ENCODE results near the gene PML. TPM values are rescaled to one million over a fixed set of nuclear protein-coding genes. Genes with fewer than 3 reads are reported as not detected.
A peak's percentile ranks its signal among the peaks of the same experiment; 100 is the strongest.

Gene PML
- total and polyA plus RNA-seq, 5 experiments from 2014 or later: 12.2 to 57.9 (median 26.9) TPM

DNA sequence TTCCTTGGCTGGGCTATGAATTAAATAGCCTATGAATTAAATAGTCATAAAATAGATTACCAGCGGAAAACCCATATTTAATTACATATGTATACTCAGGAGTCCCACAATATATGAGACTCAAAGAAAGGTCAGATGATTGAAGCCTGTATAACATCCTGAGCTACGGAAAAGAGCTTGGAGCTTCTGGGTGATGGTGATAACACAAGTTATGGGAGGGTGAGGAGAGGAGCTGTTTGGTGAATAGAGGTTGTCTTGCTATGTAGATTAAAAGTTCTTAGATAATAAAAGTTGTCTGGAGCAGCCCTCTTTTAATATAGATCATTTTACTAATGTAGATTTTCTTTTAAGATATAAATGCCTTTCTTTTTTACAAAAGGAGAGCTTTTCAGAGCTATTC lies 1.8 kb downstream of the PML start:
- peaks cover 0 to 27% (median 10%) of the 10 kb centered on the region in 3 donors for H3K36me3 Mint-ChIP-seq
- POLR2A ChIA-PET: interaction anchor here (3.1 kb wide), 1 partner anchor 10 kb away, joined by 28 read pairs; no protein-coding TSS in a partner anchor
- H3K27ac Mint-ChIP-seq: peak overlapping the region; percentile 95 to 99 (median 97)
- DNase-seq (no peak), ATAC-seq (no peak)
- H3K4me1 Mint-ChIP-seq: peaks cover 32 to 83% (median 75%) of the 10 kb centered on the region in 4 donors
- H3K9me3 Mint-ChIP-seq: no peaks in the 10 kb centered on the region
- H3K27me3 Mint-ChIP-seq: no peaks in the 10 kb centered on the region
- H3K4me3 Mint-ChIP-seq: peak overlapping the region; percentile 97 to 100 (median 99)

DNA sequence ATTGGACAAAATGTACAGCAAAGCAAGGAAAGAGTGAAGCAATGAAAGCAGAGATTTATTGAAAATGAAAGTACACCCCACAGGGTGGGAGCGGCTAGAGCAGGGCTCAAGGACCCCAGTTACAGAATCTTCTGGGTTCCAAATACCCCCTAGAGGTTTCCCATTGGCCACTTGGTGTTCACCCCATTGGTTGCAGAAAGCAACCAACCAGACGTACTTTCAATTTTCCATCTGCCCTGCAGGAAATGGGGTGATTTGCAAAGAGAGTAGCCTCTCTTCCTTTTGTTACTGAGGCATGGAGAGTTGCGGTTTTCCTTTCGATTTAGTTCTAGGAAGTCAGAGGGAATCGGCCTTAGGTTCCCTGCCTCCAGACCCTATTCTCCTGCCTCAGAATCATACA lies 2.4 kb downstream of the PML start:
- H3K4me1 Mint-ChIP-seq: peaks cover 31 to 85% (median 75%) of the 10 kb centered on the region in 4 donors
- H3K4me3 Mint-ChIP-seq: peak overlapping the region; percentile 74 to 100 (median 99)
- peak in 5 of 10 donors; percentile 22 to 44 (median 40) for DNase-seq
- H3K9me3 Mint-ChIP-seq: no peaks in the 10 kb centered on the region
- POLR2A ChIA-PET: interaction anchor here (3.1 kb wide), 1 partner anchor 10 kb away, joined by 28 read pairs; no protein-coding TSS in a partner anchor
- H3K27me3 Mint-ChIP-seq: no peaks in the 10 kb centered on the region
- peak overlapping the region; percentile 29 to 99 (median 97) for H3K27ac Mint-ChIP-seq
- peaks cover 0 to 32% (median 10%) of the 10 kb centered on the region in 3 donors for H3K36me3 Mint-ChIP-seq
- peak in 1 of 2 donors; percentile 19 for ATAC-seq

DNA sequence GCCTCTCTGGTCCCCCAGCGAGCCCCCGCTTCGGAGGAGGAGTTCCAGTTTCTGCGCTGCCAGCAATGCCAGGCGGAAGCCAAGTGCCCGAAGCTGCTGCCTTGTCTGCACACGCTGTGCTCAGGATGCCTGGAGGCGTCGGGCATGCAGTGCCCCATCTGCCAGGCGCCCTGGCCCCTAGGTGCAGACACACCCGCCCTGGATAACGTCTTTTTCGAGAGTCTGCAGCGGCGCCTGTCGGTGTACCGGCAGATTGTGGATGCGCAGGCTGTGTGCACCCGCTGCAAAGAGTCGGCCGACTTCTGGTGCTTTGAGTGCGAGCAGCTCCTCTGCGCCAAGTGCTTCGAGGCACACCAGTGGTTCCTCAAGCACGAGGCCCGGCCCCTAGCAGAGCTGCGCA lies 3.5 kb downstream of the PML start:
- no peak for DNase-seq
- Mint-ChIP-seq H3K4me3 (peak overlapping the region in 3 of 10 donors; percentile 45 to 99 (median 57)), H3K27me3 (no peaks in the 10 kb centered on the region), H3K36me3 (peaks cover 0 to 38% (median 10%) of the 10 kb centered on the region in 3 donors), H3K4me1 (peaks cover 30 to 83% (median 67%) of the 10 kb centered on the region in 4 donors), H3K9me3 (no peaks in the 10 kb centered on the region), H3K27ac (peak overlapping the region in 1 of 10 donors; percentile 68)
- no peak for ATAC-seq
- POLR2A ChIA-PET: no interaction called here

DNA sequence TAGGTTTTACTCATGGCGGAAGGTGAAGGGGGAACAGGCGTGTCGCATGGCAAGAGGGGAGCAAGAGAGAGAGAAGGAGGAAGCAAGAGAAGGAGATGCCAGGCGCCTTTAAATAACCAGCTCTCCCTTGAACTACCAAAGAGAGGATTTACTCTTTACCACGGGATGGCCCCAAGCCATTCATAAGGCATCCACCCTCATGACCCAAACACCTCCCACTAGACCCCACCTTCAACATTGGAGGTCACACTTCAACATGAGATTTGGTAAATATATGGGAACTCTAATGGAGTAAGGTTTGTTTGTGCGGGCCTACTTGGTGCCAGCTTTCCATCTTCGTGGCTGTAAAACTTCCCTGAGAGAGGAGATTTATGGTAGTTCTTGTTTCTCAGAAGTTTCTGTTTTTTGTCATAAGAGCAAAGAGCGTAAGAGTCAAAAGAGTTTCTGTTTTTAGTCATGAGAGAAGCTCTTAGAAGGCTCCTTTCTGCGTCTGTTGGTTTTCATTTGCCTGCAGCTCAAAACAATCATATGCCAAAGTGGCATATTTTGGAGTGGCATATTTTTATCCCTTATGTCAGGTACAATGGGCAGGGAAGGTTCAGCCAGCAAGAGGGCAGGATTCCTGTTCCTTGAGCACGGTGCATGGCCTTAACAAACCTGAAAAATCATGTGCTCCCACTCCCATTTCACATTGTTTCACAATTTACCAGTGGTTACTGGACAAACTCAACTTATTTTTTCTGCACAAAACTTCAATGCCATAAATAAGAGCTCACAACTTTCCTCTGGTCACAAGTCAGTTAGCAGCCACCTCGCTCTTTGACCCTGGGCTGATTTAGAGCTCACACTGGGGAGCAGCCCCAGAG lies 12.5 kb downstream of the PML start:
- POLR2A ChIA-PET: interaction anchor here (0.9 to 3.3 kb wide), 6 partner anchors 12 to 56 kb away, joined by 3 to 28 read pairs (median 4); partner anchors contain the start of genes PML and STOML1
- Mint-ChIP-seq H3K36me3 (peaks cover 9 to 71% (median 41%) of the 10 kb centered on the region in 3 donors), H3K4me1 (peaks cover 37 to 75% (median 69%) of the 10 kb centered on the region in 4 donors), H3K9me3 (peaks cover 0 to 4% (median 0%) of the 10 kb centered on the region in 9 donors), H3K27ac (peak overlapping the region; percentile 56 to 96 (median 89)), H3K4me3 (peak overlapping the region; percentile 42 to 82 (median 70)), H3K27me3 (no peaks in the 10 kb centered on the region)
- ATAC-seq: no peak
- DNase-seq: no peak

DNA sequence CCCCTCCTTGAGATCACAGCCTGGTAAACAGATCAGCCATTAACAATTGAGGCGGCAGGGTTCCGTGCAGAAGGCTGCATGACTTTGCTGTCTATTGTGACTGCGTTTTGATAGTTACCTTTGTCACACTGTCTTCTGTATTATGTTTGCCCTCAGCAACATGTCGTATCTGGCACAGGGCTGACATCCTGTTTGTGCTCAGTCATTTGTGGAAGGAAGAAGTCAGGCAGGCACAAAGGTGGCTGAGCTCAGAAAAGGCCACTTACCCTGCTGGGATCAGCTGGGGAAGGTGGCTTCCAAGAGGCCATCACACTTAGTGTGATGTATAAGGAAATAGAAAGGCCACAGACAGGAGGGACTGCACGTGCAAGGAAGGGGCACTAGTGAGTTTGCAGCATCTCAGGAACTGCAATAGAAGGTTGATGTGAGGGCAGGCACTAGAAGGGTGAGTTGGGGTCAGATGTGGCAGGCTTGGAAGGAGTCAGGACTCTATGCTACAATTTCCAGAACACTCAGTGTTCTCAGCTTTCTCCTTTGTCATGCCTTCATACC lies 13.4 kb downstream of the PML start:
- POLR2A ChIA-PET: interaction anchor here (0.9 to 3.3 kb wide), 4 partner anchors 12 to 30 kb away, joined by 3 to 28 read pairs (median 5); partner anchors contain the start of genes PML and STOML1
- Mint-ChIP-seq H3K36me3 (peaks cover 9 to 70% (median 45%) of the 10 kb centered on the region in 3 donors), H3K9me3 (peaks cover 0 to 4% (median 0%) of the 10 kb centered on the region in 9 donors), H3K4me1 (peaks cover 38 to 76% (median 71%) of the 10 kb centered on the region in 4 donors), H3K4me3 (peak overlapping the region; percentile 42 to 82 (median 70)), H3K27me3 (no peaks in the 10 kb centered on the region), H3K27ac (peak overlapping the region; percentile 56 to 96 (median 89))
- DNase-seq: peak in 3 of 10 donors; percentile 19 to 46 (median 34)
- peak; percentile 82 to 89 for ATAC-seq

DNA sequence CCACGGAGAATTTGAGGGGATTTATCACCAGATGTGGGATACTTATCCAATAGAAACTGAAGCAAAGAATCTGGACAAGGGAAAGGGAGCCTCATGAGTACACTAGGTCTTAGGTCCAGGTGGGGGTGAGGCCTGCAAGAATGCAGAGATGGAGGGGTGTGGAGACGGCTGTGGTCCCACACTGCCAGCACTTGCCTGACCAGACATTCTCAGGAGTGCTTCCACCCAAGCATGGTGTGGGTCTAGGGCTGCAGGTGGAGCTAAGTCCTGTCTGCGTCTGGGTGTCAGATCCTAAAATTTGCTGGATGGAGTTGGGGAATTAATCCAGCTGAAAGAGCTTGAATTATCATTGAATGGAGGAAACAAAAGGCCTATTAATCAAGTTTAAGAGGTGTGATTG lies 14.4 kb downstream of the PML start:
- POLR2A ChIA-PET: interaction anchor here (1.4 kb wide), 1 partner anchor 31 kb away, joined by 3 read pairs; no protein-coding TSS in a partner anchor
- Mint-ChIP-seq H3K36me3 (peaks cover 4 to 63% (median 39%) of the 10 kb centered on the region in 3 donors), H3K27me3 (no peaks in the 10 kb centered on the region), H3K4me1 (peaks cover 38 to 77% (median 67%) of the 10 kb centered on the region in 4 donors), H3K9me3 (peaks cover 0 to 2% (median 0%) of the 10 kb centered on the region in 9 donors), H3K4me3 (peak overlapping the region in 1 of 10 donors; percentile 27), H3K27ac (peak overlapping the region in 5 of 10 donors; percentile 48 to 96 (median 71))
- DNase-seq (no peak), ATAC-seq (no peak)

DNA sequence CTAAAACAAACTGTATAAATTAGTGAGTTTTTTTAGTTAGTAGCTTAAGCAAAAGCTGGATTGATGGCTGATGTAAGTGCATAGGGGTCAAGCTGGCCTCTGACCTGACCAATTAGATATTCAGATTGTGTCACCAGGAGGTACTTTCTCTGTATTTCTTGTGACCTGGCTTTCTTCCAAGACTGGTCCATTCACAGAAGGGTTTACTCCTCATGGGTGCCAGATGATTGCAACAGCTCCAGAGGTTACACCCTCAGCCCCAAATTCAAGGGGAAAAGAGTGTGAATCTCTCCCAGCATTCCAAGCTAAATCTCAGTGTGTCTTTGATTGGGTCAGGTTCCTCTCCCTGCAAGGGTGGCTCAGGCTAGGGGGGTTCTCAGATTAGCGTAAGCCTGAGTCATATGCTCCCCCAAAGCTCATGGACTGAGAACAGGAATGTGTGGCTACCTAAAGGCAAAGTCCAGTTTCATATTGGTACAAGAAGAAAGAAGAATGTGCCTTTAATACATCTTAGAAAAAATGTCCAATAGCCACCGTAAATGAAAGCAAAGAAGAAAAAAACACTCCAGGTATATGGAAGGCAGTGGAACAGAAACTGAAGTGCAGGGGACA lies 16.5 kb downstream of the PML start:
- ATAC-seq: no peak
- H3K4me3 Mint-ChIP-seq: no peak overlapping the region
- H3K36me3 Mint-ChIP-seq: peaks cover 0 to 58% (median 28%) of the 10 kb centered on the region in 3 donors
- H3K27ac Mint-ChIP-seq: peak overlapping the region in 3 of 10 donors; percentile 25 to 75 (median 71)
- peaks cover 0 to 2% (median 0%) of the 10 kb centered on the region in 9 donors for H3K9me3 Mint-ChIP-seq
- H3K4me1 Mint-ChIP-seq: peaks cover 36 to 81% (median 69%) of the 10 kb centered on the region in 4 donors
- POLR2A ChIA-PET: interaction anchor here (1.0 to 1.6 kb wide), 3 partner anchors 13 to 24 kb away, joined by 3 to 5 read pairs (median 3); no protein-coding TSS in a partner anchor
- no peaks in the 10 kb centered on the region for H3K27me3 Mint-ChIP-seq
- DNase-seq: no peak

DNA sequence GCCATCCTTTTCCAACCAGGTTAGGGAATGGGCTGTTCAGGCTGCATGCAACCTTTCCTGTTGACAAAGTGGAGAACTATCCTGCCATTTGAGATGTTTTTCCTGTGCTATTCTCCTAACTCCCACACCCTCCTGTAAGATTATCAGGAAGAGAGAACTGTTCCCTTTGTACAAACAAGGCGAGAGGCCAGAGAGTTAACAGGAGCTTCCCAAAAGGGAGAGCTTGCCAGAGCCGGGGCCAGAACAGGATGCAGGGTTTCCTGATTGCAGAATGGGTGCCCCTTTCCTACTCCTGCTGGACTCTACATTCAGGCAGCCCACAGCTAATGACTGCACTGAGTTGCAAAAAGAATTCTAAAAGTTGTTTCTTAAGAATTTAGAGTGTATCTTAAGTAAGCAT lies 17.1 kb downstream of the PML start:
- POLR2A ChIA-PET: interaction anchor here (1.1 kb wide), 1 partner anchor 25 kb away, joined by 3 read pairs; no protein-coding TSS in a partner anchor
- no peak for DNase-seq
- Mint-ChIP-seq H3K9me3 (peaks cover 0 to 2% (median 0%) of the 10 kb centered on the region in 9 donors), H3K4me3 (no peak overlapping the region), H3K4me1 (peaks cover 33 to 80% (median 66%) of the 10 kb centered on the region in 4 donors), H3K27me3 (no peaks in the 10 kb centered on the region), H3K27ac (peak overlapping the region in 1 of 10 donors; percentile 25), H3K36me3 (peaks cover 0 to 56% (median 25%) of the 10 kb centered on the region in 3 donors)
- ATAC-seq: no peak

DNA sequence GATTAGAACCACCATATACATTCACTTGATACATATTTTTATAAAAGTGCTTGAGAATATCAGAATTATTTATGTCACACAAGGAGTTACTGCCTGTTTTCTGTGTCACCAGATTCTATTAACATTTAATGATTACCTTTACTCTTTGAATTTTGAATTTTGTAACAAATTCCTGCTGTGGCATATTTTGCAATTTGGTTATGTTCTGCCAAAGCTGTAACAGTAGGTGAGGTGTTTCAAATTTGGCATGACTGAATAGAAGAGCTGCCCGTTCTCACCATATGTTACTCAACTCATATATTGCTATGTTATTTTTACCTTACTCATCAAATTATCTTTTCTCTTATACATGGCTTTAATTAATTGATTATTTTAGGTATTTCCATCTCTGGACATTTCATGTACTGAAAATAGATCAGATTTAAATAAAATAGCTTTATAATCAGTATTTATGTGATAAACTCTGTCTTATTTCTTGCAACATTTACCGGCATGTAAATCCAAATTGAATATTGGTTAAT lies 18.9 kb downstream of the PML start:
- no peak for ATAC-seq
- POLR2A ChIA-PET: no interaction called here
- Mint-ChIP-seq H3K27ac (peak overlapping the region in 2 of 10 donors; percentile 6 to 36), H3K27me3 (no peaks in the 10 kb centered on the region), H3K4me1 (peaks cover 19 to 62% (median 52%) of the 10 kb centered on the region in 4 donors), H3K9me3 (peaks cover 0 to 2% (median 0%) of the 10 kb centered on the region in 9 donors), H3K36me3 (peaks cover 0 to 48% (median 17%) of the 10 kb centered on the region in 3 donors), H3K4me3 (no peak overlapping the region)
- no peak for DNase-seq

DNA sequence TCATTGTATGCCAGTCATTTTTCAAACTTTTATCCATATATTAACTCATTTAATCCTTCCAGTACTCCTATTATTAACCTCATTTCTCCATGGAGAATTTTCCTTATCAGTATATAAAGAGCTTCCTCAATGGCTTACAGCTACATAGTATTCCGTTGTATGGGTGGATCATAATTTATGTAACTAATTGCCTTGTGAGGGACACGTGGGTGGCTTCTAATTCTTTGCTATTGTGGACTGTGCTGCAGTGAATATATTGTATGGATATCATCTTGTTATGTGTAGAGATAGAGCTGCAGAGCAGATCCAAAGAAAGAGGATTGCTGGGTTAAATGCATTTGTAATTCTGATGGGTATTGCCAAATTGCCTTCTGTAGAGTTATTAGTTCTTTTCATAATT lies 25.2 kb downstream of the PML start:
- Mint-ChIP-seq H3K27ac (peak overlapping the region in 2 of 10 donors; percentile 6 to 8), H3K4me3 (no peak overlapping the region), H3K36me3 (peaks cover 0 to 54% (median 10%) of the 10 kb centered on the region in 3 donors), H3K9me3 (no peaks in the 10 kb centered on the region), H3K27me3 (no peaks in the 10 kb centered on the region), H3K4me1 (peaks cover 14 to 31% (median 19%) of the 10 kb centered on the region in 4 donors)
- POLR2A ChIA-PET: interaction anchor here (0.9 kb wide), 1 partner anchor 25 kb away, joined by 3 read pairs; the partner anchor contains the start of gene PML
- no peak for DNase-seq
- no peak for ATAC-seq

DNA sequence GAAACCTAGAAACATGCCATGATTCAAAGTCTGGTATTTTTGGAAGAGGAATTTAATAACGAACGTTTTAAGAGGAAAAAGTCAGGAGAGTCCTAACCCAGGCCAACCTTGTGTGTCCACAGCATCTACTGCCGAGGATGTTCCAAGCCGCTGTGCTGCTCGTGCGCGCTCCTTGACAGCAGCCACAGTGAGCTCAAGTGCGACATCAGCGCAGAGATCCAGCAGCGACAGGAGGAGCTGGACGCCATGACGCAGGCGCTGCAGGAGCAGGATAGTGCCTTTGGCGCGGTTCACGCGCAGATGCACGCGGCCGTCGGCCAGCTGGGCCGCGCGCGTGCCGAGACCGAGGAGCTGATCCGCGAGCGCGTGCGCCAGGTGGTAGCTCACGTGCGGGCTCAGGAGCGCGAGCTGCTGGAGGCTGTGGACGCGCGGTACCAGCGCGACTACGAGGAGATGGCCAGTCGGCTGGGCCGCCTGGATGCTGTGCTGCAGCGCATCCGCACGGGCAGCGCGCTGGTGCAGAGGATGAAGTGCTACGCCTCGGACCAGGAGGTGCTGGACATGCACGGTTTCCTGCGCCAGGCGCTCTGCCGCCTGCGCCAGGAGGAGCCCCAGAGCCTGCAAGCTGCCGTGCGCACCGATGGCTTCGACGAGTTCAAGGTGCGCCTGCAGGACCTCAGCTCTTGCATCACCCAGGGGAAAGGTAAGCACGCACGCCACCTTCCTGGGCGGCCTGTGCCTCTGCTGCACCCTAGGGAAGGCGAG lies 28.4 kb downstream of the PML start:
- Mint-ChIP-seq H3K4me3 (no peak overlapping the region), H3K9me3 (no peaks in the 10 kb centered on the region), H3K4me1 (peaks cover 2 to 14% (median 13%) of the 10 kb centered on the region in 4 donors), H3K27me3 (no peaks in the 10 kb centered on the region), H3K36me3 (peaks cover 0 to 62% (median 14%) of the 10 kb centered on the region in 3 donors), H3K27ac (peak overlapping the region in 1 of 10 donors; percentile 13)
- ATAC-seq (no peak), DNase-seq (no peak)
- POLR2A ChIA-PET: no interaction called here
